OCI-LY3 (cell line): Measurements from ENCODE around the gene PITX2.

ENCODE experiments used
- EZH2phosphoT487 ChIP-seq: fragments of 200-600 bp; shearing (Covaris generic); IDR thresholded peaks from 2 replicates; pipeline ENCODE4 v1.6.1; 2018; ENCODE audit warnings: antibody characterized with exemption, mixed run types, low read depth
- TF ChIP-seq, protein P1 (sequence below): fragments of 200-600, 300-600 bp; sonication (generic); IDR thresholded peaks from 2 replicates; pipeline ENCODE4 v1.5.1; 2014; ENCODE audit warnings: antibody characterized with exemption, low read length, low read depth

DNA sequence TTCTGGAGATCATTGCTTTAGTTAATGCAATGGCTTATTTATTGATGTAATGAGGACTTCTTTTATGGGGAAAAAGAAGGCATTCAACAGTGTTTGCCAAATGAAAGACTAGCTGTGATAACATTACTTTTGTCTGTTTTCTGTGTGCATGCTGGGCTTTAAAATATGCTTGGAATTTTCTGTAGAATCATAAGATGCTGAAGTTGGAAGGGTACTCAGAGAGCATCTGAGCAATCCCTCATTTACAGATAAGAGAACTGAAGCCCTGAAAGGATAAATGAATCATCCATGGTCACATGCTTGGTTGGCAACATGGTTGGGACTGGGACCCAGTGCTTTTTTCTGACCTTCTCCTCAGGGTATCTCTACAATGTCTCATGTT is 31.4 kb upstream of the PITX2 start:
- TF ChIP-seq EZH2phosphoT487, result no peak
- TF ChIP-seq, protein P1, sequence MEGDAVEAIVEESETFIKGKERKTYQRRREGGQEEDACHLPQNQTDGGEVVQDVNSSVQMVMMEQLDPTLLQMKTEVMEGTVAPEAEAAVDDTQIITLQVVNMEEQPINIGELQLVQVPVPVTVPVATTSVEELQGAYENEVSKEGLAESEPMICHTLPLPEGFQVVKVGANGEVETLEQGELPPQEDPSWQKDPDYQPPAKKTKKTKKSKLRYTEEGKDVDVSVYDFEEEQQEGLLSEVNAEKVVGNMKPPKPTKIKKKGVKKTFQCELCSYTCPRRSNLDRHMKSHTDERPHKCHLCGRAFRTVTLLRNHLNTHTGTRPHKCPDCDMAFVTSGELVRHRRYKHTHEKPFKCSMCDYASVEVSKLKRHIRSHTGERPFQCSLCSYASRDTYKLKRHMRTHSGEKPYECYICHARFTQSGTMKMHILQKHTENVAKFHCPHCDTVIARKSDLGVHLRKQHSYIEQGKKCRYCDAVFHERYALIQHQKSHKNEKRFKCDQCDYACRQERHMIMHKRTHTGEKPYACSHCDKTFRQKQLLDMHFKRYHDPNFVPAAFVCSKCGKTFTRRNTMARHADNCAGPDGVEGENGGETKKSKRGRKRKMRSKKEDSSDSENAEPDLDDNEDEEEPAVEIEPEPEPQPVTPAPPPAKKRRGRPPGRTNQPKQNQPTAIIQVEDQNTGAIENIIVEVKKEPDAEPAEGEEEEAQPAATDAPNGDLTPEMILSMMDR, result no peak
